ENCODE results near the gene RTN4RL1. TPM values are rescaled to one million over a fixed set of nuclear protein-coding genes. Genes with fewer than 3 reads are reported as not detected.

Gene RTN4RL1
- total and polyA plus RNA-seq, 11 donors, result 1.7 to 4.9 (median 2.7) TPM

- no peaks in the 10 kb centered on the region for H3K36me3 ChIP-seq
- WGBS, 4 donors, result 52 to 66% (median 60%) methylated on average over 8 of the region's 8 CpGs
- H3K27ac ChIP-seq, result no peak overlapping the region
- TF ChIP-seq CTCF (IDR thresholded peaks at IDR 0.05), result no peak
- no peak for TF ChIP-seq POLR2A (IDR thresholded peaks at IDR 0.05)
- intact Hi-C loops (cut with DNase I), result no loop called here
- peaks cover 0 to 18% (median 7%) of the 10 kb centered on the region in 12 donors for H3K4me1 ChIP-seq
- no peaks in the 10 kb centered on the region for H3K9me3 ChIP-seq
- DNase-seq, result no peak
- H3K4me3 ChIP-seq, result peak overlapping the region in 2 of 12 donors; percentile 21 to 29
- no peak for ATAC-seq
- no peaks in the 10 kb centered on the region for H3K27me3 ChIP-seq
Observed at GRCh38 chr17:1960545-1960912, 64.6 kb downstream of the RTN4RL1 start.

GRCh38 chr17:1959871-1960544 is 65.1 kb downstream of the RTN4RL1 start:
- H3K4me3 ChIP-seq, result peak overlapping the region in 1 of 12 donors; percentile 29
- ATAC-seq (peak in 2 of 4 donors; percentile 43 to 49), DNase-seq (no peak)
- intact Hi-C loops (cut with DNase I), result no loop called here
- no peak overlapping the region for H3K27ac ChIP-seq
- H3K36me3 ChIP-seq, result no peaks in the 10 kb centered on the region
- TF ChIP-seq CTCF (IDR thresholded peaks at IDR 0.05), result no peak
- TF ChIP-seq POLR2A (IDR thresholded peaks at IDR 0.05), result no peak
- H3K4me1 ChIP-seq, result peaks cover 0 to 18% (median 7%) of the 10 kb centered on the region in 12 donors
- no peaks in the 10 kb centered on the region for H3K27me3 ChIP-seq
- H3K9me3 ChIP-seq, result no peaks in the 10 kb centered on the region
- 69 to 76% (median 73%) methylated on average over 18 of the region's 18 CpGs for WGBS, 4 donors

- no peaks in the 10 kb centered on the region for H3K27me3 ChIP-seq
- H3K4me3 ChIP-seq, result no peak overlapping the region
- no peak overlapping the region for H3K27ac ChIP-seq
- no peak for TF ChIP-seq POLR2A (IDR thresholded peaks at IDR 0.05)
- no peak for TF ChIP-seq CTCF (IDR thresholded peaks at IDR 0.05)
- H3K4me1 ChIP-seq, result peaks cover 0 to 18% (median 7%) of the 10 kb centered on the region in 12 donors
- DNase-seq, result no peak
- 59 to 67% (median 61%) methylated on average over 21 of the region's 21 CpGs for WGBS, 4 donors
- intact Hi-C loops (cut with DNase I), result no loop called here
- no peaks in the 10 kb centered on the region for H3K9me3 ChIP-seq
- peak in 3 of 4 donors; percentile 57 to 76 (median 63) for ATAC-seq
- no peaks in the 10 kb centered on the region for H3K36me3 ChIP-seq
Observed at GRCh38 chr17:1958134-1958881, 66.8 kb downstream of the RTN4RL1 start.

DNA sequence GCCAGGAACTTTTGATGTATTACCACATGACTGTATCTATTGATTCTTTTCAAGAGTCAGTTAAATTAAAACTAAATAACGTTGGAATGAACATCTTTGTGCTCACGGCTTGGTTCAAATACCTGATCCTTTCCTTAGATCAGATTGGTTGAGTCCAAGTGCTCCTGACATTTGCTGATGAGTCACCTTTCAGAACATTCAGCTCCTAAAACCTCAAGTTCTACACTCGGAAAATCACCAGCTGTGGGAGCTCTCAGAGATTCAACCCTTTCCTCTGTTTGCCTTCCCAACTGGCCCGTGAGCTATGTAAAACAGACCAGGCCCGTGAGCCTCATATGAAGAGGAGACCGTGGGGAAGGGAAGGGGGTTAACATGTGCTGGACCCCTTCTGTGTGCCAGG is 68.1 kb downstream of the RTN4RL1 start:
- intact Hi-C loops (cut with DNase I), result no loop called here
- no peak overlapping the region for H3K4me3 ChIP-seq
- H3K36me3 ChIP-seq, result no peaks in the 10 kb centered on the region
- H3K27ac ChIP-seq, result no peak overlapping the region
- 89 to 92% (median 90%) methylated on average over 6 of the region's 6 CpGs for WGBS, 4 donors
- peaks cover 0 to 18% (median 7%) of the 10 kb centered on the region in 12 donors for H3K4me1 ChIP-seq
- H3K9me3 ChIP-seq, result no peaks in the 10 kb centered on the region
- no peak for DNase-seq
- no peaks in the 10 kb centered on the region for H3K27me3 ChIP-seq
- no peak for ATAC-seq
- TF ChIP-seq CTCF (IDR thresholded peaks at IDR 0.05), result no peak
- no peak for TF ChIP-seq POLR2A (IDR thresholded peaks at IDR 0.05)

Measured in heart left ventricle (tissue), 16 donors.